Endometrium (tissue), 2 donors: ENCODE data around the gene LPXN.

Experiments
- FAIRE-seq: peaks from 2 replicates; lab custom pipeline; 2012; peaks lifted over from hg19 to GRCh38; lab: Jason Lieb, UNC
- donor health status: control.
- donor health status: control.

Gene LPXN

GRCh38 chr11:58513747-58514367 is 61.8 kb downstream of the LPXN start:
- FAIRE-seq = no peak

GRCh38 chr11:58511636-58512035 is 64.0 kb downstream of the LPXN start:
- FAIRE-seq = no peak

GRCh38 chr11:58509748-58510147 is 65.9 kb downstream of the LPXN start:
- FAIRE-seq = no peak

- FAIRE-seq = no peak
Observed at GRCh38 chr11:58508814-58509213, 66.8 kb downstream of the LPXN start.

- FAIRE-seq = no peak
Observed at GRCh38 chr11:58508005-58508404, 67.7 kb downstream of the LPXN start, which contains the start of gene OR5B21. OR5B21 (minus strand) TSS chr11:58508105; CDS start chr11:58508105, 0 bp downstream.

GRCh38 chr11:58507355-58507754 is 68.3 kb downstream of the LPXN start:
- FAIRE-seq = no peak

- FAIRE-seq = no peak
Observed at GRCh38 chr11:58506935-58507334, 68.7 kb downstream of the LPXN start.

- FAIRE-seq = no peak
Observed at GRCh38 chr11:58505849-58506248, 69.8 kb downstream of the LPXN start.

GRCh38 chr11:58504232-58504631 is 71.4 kb downstream of the LPXN start:
- no peak for FAIRE-seq

- FAIRE-seq = no peak
Observed at GRCh38 chr11:58503361-58503856, 72.2 kb downstream of the LPXN start.

GRCh38 chr11:58502004-58502403 is 73.7 kb downstream of the LPXN start:
- FAIRE-seq = no peak

- FAIRE-seq = no peak
Observed at GRCh38 chr11:58498464-58498863, 77.2 kb downstream of the LPXN start.

GRCh38 chr11:58497951-58498350 is 77.7 kb downstream of the LPXN start:
- FAIRE-seq = no peak

- no peak for FAIRE-seq
Observed at GRCh38 chr11:58495906-58496305, 79.8 kb downstream of the LPXN start.

GRCh38 chr11:58494101-58494500 is 81.6 kb downstream of the LPXN start:
- FAIRE-seq = no peak

- FAIRE-seq = no peak
Observed at GRCh38 chr11:58493676-58494075, 82.0 kb downstream of the LPXN start.

GRCh38 chr11:58490827-58491226 is 84.8 kb downstream of the LPXN start:
- no peak for FAIRE-seq

GRCh38 chr11:58487170-58487569 is 88.5 kb downstream of the LPXN start:
- no peak for FAIRE-seq

- no peak for FAIRE-seq
Observed at GRCh38 chr11:58485961-58486360, 89.7 kb downstream of the LPXN start.
